Measurements from ENCODE around the gene NFATC2. TPM values are rescaled to one million over a fixed set of nuclear protein-coding genes. Genes with fewer than 3 reads are reported as not detected.
"Not testable (repeated sequence)": the region's sequence is repeated elsewhere in the genome, so short reads cannot be mapped to it uniquely, and the experiment has no call there.

NFATC2 gene
- total RNA-seq, 1 experiment from 2014 or later, result not detected

DNA sequence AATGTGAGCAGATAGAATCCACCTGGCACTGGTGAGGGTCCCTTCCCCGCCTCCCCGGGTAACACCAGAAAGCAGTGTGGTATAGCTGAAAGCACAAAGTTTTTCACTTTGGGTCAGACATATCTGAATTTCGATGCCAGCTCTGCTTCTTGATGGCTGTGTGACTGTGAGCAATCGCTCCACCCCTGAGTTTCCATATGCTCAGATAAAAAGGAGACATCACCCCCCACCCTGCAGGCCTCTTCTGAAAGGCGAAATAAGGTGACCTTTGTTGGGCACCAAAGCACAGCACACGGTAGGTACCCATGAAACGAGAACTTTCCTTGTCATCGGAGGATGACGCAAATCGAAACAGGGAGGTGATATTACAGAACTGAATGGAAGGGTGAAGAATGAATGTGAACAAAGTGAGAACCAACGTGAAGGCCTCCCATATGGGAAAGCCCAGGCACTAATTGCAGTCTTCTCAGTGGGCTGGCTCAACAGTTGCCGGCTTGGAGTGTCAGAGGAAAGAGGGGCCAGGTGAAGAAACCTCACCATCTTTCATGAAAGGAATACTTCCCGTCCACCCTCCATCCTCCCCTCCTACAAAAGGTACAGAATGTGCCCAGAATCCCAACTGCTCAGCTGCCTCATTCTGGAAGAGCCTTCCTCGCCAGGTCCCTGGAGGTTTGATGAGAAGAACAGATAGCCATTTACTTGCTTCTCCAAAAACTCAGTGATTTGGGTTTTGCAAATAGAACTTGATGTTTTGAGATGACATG, 61.8 kb downstream of the NFATC2 start:
- DNase-seq, result no peak

DNA sequence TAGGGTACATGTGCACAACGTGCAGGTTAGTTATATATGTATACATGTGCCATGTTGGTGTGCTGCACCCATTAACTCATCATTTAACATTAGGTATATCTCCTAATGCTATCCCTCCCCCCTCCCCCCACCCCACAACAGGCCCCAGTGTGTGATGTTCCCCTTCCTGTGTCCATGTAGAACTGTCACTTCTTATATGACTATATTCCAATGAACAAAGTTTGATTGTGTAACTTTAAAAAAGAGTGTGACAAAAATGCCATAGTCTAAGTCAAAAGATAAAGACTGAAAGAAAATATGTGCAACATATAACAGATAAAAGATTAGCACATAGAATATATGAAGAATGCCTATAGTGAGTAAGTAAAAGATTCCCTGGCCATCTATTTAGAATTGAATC, 66.4 kb downstream of the NFATC2 start:
- not testable (repeated sequence) for H3K4me3 ChIP-seq; H3K27me3 ChIP-seq; H3K9me3 ChIP-seq (replicated peaks); DNase-seq; H3K27ac ChIP-seq; H3K4me1 ChIP-seq; H3K36me3 ChIP-seq

More for the DNA sequence above, 61.8 kb downstream of the NFATC2 start:
- Histone ChIP-seq H3K4me3 (no peak overlapping the region), H3K36me3 (no peaks in the 10 kb centered on the region), H3K9me3 (replicated peaks) (peaks cover 4% of the 10 kb centered on the region; the same call in 1 of the 2 replicates), H3K27me3 (peaks cover 5% of the 10 kb centered on the region), H3K27ac (no peak overlapping the region), H3K4me1 (no peaks in the 10 kb centered on the region)

DNA sequence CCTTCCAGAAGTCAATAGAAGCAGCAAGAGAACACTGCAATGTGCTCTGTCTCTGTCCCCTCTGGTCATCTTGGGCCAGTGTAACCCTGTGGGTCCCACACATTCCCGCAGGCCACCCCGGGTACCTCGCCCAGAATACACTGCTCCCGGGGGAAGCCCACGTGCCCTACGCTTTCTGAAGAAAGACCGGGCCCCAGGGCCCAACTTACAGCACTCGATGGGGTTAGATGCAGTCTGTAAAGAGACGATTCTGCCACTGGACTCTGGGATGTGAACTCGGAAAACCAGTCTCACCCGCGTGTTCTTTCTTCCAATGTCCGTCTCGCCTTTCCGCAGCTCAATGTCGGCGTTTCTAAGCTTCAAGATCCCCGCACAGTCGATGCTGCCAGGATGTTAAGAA, 68.7 kb downstream of the NFATC2 start:
- no peak for DNase-seq
- H3K36me3 ChIP-seq, result no peaks in the 10 kb centered on the region
- peaks cover 12% of the 10 kb centered on the region for H3K27me3 ChIP-seq
- H3K9me3 ChIP-seq (replicated peaks), result peaks cover 4% of the 10 kb centered on the region; the same call in 1 of the 2 replicates
- H3K4me1 ChIP-seq, result no peaks in the 10 kb centered on the region
- no peak overlapping the region for H3K4me3 ChIP-seq
- H3K27ac ChIP-seq, result no peak overlapping the region

DNA sequence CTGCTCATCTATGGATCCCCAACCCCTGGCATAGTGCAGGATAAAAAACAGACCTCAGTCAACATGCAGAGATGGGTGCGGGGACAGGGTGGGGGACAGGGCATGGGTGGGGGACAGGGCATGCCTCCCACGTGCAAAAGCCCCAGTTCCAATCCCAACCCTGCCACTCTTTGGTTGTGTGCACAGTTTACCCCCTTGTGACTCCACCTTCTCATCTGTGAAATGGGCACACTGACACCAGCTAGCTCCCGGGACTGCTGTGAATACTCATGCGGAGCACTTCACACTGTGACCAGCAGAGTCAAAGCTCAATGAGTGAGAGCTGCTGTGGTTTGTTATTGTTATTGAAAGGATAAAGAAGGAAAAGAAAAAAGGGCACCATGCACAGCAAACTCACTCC, 69.3 kb downstream of the NFATC2 start:
- Histone ChIP-seq H3K4me3 (no peak overlapping the region), H3K9me3 (replicated peaks) (peaks cover 4% of the 10 kb centered on the region; the same call in 1 of the 2 replicates), H3K36me3 (no peaks in the 10 kb centered on the region), H3K4me1 (no peaks in the 10 kb centered on the region), H3K27ac (no peak overlapping the region), H3K27me3 (peaks cover 12% of the 10 kb centered on the region)
- DNase-seq, result no peak

DNA sequence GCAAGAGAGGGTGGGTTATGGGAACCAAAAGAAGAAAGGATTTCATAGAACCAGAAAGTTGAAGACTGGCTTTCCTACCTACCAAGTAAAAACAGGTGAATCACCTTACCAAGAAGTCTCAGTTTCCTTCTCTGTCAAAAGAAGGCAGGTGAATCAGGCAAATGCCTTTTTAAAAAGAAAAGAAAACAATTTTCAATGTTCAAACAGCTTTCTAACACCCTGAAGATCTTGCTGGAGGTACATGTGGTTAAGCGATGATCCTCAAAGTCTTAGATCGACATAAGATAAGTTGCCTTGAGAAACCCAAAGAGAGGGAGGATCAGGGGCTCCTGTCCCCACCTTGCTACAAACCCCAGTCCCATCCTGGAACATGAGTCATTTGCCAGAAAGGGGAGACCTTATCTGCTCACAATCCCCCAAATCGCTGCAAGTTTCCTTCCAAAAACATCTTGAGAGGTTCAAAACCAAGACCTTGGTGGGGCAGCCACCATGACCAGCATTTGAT, 71.6 kb downstream of the NFATC2 start:
- H3K4me1 ChIP-seq, result no peaks in the 10 kb centered on the region
- H3K9me3 ChIP-seq (replicated peaks), result no peaks in the 10 kb centered on the region
- no peak overlapping the region for H3K4me3 ChIP-seq
- DNase-seq, result no peak
- H3K27me3 ChIP-seq, result peaks cover 12% of the 10 kb centered on the region
- no peaks in the 10 kb centered on the region for H3K36me3 ChIP-seq
- no peak overlapping the region for H3K27ac ChIP-seq

DNA sequence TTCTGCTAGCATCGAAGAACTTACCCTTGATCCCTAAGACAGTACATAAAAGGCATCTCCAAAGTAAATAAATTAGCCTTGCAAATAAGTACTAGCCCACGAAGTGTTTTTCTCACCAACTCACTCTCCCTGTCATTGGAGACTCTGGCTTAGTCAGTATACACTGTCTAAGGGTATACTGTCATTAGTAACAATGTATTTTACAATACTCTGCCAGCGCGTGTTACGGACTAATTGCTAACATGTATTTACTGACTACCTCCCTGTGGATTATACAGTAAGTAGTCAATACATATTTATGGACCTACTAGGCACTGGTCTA, 72.1 kb downstream of the NFATC2 start:
- H3K36me3 ChIP-seq, result no peaks in the 10 kb centered on the region
- no peak for DNase-seq
- no peaks in the 10 kb centered on the region for H3K4me1 ChIP-seq
- H3K27me3 ChIP-seq, result peaks cover 12% of the 10 kb centered on the region
- H3K4me3 ChIP-seq, result no peak overlapping the region
- H3K27ac ChIP-seq, result no peak overlapping the region
- H3K9me3 ChIP-seq (replicated peaks), result no peaks in the 10 kb centered on the region

DNA sequence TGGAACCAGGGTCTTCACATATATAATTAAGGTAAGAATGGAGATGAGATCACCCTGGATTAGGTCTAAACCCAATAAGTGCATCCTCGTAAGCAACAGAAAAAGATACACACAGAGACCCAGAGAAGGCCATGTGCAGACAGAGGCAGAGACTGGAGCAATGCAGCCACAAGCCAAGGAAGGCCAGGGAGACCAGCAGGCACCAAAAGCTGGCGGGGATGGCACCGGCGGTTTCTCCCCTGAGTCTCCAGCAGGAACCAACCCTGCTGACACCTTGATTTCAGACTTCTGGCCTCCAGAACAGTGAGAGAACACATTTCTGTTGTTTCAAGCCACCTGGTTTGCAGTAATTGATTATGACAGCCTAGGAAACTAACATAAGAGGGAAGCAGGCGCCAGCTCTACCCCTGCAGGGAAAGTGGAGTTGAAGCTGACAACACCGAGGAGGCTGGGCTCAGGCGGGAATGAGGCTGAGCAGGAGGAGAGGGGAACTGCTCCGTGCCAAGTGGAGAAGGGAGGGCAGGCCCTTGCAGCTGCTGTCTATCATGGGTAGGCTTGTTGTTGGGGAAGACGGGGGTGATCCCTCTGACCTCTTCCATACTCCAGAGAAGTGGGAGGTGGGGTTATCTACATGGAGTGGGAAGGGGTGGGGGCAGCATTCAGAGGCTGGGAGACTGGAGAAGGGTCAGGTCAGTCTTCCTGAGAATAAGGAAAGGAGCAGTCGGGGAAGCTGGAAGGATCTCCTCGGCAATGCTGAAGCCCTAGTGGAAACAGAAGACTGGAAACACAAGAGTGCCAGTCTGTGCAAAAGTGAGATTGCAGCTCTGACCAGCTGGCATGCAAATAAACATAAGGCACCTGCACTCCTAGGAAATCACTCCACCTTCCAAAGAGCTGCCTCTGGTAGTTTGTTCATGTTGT, 72.7 kb downstream of the NFATC2 start:
- Histone ChIP-seq H3K4me3 (no peak overlapping the region), H3K27me3 (peaks cover 12% of the 10 kb centered on the region), H3K4me1 (no peaks in the 10 kb centered on the region), H3K9me3 (replicated peaks) (no peaks in the 10 kb centered on the region), H3K36me3 (no peaks in the 10 kb centered on the region), H3K27ac (no peak overlapping the region)
- DNase-seq, result no peak

DNA sequence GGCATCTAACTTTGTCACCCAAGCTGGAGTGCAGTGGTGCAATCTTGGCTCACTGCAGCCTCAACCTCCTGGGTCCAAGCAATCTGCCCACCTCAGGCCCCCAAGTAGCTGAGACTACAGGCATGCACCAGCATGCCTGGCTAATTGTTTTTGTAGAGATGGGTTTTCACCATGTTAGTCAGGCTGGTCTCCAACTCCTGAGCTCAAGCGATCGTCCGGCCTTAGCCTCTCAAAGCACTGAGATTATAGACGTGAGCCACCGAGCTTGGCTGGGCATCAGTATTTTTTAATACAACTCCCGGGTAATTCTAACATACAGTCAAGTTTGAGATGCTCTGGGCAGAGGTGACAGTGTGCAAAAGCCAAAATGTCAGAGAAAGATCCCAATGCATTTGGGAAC, 73.5 kb downstream of the NFATC2 start:
- H3K4me3 ChIP-seq, result no peak overlapping the region
- no peaks in the 10 kb centered on the region for H3K9me3 ChIP-seq (replicated peaks)
- peaks cover 14% of the 10 kb centered on the region for H3K27me3 ChIP-seq
- no peak for DNase-seq
- H3K27ac ChIP-seq, result no peak overlapping the region
- no peaks in the 10 kb centered on the region for H3K36me3 ChIP-seq
- no peaks in the 10 kb centered on the region for H3K4me1 ChIP-seq

DNA sequence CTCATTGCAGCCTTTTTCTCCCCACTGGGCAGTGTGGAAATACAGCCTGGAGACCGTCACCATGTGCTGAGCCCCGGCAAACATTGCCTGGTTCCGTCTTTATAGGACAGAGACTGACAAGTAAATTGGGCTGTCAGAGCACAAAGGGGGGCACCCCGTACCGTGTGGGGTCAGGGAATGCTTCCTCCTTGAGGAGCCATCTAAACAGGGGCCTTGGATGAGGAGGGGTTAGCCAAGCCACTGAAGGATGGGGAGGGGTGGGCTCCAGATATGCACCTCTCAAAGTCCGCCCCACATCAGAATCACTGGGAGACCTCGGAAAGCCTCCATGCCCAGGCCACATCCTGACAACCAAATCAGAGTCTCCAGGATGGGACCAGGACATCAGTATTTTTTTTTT, 73.9 kb downstream of the NFATC2 start:
- Histone ChIP-seq H3K27me3 (peaks cover 18% of the 10 kb centered on the region), H3K27ac (no peak overlapping the region), H3K4me3 (no peak overlapping the region), H3K4me1 (no peaks in the 10 kb centered on the region), H3K36me3 (no peaks in the 10 kb centered on the region), H3K9me3 (replicated peaks) (no peaks in the 10 kb centered on the region)
- no peak for DNase-seq

DNA sequence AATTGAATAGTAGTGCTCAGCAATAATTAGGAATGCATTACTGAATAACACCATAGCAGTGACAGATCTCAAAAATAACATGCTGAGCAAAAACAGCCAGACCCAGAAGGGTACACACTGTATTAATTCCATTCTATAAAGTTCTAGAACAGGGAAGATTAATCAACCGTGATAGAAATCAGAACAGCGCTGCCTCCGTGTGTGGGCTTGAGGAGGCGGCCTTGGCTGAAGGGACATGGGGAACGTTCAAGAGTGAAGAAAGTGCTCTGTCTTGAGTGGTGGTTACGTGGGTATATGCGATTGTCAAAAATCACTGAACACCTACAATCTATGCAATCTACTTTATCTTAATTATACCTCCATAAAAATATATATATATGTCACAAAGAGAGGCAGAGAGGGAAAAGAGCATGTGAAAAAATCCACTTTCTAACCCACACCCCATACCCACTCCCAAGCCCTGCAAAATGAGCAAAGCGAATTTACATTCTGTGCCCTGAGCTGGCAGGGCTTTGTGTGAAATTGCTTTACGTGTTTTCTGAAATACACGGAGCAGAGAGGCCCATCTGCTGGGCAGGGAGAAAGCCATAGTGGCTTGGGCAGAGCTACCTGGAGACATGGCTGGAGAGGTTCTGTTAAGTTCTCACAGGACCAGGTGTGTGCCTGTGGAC, 74.4 kb downstream of the NFATC2 start:
- DNase-seq, result no peak
- Histone ChIP-seq H3K27me3 (peaks cover 22% of the 10 kb centered on the region), H3K27ac (no peak overlapping the region), H3K4me1 (no peaks in the 10 kb centered on the region), H3K9me3 (replicated peaks) (no peaks in the 10 kb centered on the region), H3K4me3 (no peak overlapping the region), H3K36me3 (no peaks in the 10 kb centered on the region)

DNA sequence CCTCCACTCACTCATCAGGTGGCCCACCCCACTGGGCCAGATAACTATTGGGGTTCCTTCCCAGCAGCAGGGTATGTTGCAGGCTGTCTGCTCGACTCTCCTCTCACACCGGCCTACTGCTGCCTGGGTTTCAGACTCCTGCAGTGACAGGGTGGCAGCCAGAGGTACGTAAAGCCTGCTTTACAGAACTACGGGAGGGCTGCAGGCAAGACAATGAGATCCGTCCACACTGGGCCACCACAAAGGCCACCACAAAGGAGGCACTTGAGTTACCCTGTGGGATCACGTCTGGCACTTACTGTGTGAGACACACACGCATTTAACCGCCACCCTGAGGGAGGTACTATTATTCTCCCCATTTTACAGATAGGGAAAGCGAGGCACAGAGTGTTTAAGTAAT, 78.5 kb downstream of the NFATC2 start:
- H3K4me3 ChIP-seq, result no peak overlapping the region
- no peaks in the 10 kb centered on the region for H3K4me1 ChIP-seq
- H3K9me3 ChIP-seq (replicated peaks), result peaks cover 2% of the 10 kb centered on the region; the same call in 1 of the 2 replicates
- no peak for DNase-seq
- H3K27me3 ChIP-seq, result peaks cover 25% of the 10 kb centered on the region
- no peak overlapping the region for H3K27ac ChIP-seq
- H3K36me3 ChIP-seq, result no peaks in the 10 kb centered on the region

DNA sequence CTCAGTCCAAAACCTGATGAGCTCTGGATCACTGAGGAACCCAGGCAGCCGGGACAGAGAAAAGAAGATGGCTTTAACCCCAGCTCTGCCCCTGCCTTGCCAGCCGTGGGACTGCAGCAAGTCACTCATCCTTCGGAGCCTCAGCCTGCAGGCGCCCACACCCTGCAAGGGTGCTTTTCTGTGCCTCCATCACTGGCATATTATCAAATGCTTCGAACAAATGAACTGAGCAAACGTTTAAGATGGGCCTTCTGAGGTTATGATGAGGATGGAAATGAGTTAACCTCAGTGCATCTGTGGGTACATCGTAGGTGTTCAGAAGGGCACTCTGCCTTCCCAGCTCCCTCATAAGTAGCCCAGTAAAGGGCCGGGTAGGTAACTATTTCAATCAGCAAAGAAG, 79.0 kb downstream of the NFATC2 start:
- no peaks in the 10 kb centered on the region for H3K36me3 ChIP-seq
- H3K27ac ChIP-seq, result no peak overlapping the region
- H3K27me3 ChIP-seq, result peaks cover 25% of the 10 kb centered on the region
- DNase-seq, result no peak
- H3K9me3 ChIP-seq (replicated peaks), result peaks cover 3% of the 10 kb centered on the region; the same call in 1 of the 2 replicates
- no peaks in the 10 kb centered on the region for H3K4me1 ChIP-seq
- H3K4me3 ChIP-seq, result no peak overlapping the region

DNA sequence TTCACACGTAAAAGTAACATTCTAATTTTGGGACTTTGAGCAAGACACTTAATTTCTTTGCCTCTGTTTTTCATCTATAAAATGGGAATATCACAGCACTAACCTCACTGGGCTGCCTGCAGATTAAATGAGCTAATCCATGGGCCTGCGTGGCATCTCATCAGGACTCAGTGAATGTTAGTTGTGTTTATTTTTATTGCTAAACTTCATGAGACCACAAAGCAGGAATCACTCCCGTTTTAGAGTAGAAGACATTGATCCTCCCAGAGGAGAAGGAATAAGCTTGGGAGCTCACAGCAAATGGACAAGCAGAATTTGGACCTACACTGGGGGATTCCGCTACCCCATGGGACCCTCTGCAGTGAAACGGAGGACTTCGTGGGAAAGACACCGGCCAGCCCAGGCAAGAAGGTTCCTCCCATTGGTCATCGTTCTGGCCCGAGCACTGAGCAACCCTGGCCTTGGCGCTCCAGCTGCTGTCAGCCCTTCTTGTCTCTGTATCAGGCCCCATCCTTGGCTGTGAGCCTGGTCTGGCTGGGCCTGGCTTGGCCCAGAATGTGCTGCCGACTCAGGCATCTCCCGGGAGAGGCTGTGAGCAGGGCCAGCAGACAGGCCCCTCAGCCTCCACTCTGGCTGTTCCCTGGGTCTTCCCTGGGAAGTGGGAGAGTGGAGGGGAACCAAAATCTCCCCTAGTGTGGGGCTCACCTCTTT, 79.8 kb downstream of the NFATC2 start:
- H3K9me3 ChIP-seq (replicated peaks), result peaks cover 3% of the 10 kb centered on the region; the same call in 1 of the 2 replicates
- no peak for DNase-seq
- no peak overlapping the region for H3K4me3 ChIP-seq
- peaks cover 25% of the 10 kb centered on the region for H3K27me3 ChIP-seq
- H3K27ac ChIP-seq, result no peak overlapping the region
- H3K36me3 ChIP-seq, result no peaks in the 10 kb centered on the region
- no peaks in the 10 kb centered on the region for H3K4me1 ChIP-seq

DNA sequence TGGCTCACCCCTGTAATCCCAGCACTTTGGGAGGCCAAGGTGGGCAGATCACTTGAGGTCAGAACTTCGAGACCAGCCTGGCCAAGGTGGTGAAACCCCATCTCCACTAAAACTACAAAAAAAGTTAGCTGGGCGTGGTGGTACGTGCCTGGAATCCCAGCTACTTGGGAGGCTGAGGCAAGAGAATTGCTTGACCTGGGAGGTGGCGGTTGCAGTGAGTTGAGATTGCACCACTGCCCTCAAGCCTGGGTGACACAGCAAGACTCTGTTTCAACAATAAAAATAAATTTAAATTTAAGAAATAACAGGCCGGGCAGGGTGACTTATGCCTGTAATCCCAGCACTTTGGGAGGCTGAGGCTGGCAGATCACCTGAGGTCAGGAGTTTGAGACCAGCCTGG, 80.7 kb downstream of the NFATC2 start:
- H3K27ac ChIP-seq; H3K4me3 ChIP-seq; DNase-seq; H3K9me3 ChIP-seq (replicated peaks); H3K4me1 ChIP-seq; H3K36me3 ChIP-seq: not testable (repeated sequence)
- H3K27me3 ChIP-seq, result peaks cover 25% of the 10 kb centered on the region
